Endothelial cell of umbilical vein (primary cell): ENCODE data around the gene TRIM24. TPM values are rescaled to one million over a fixed set of nuclear protein-coding genes. Genes with fewer than 3 reads are reported as not detected.

ENCODE experiments used
- BruUV-seq: library from RNA; stranded (reverse); fragments of 400-500 nt; replicated peaks from 2 replicates; lab custom pipeline; 2021; lab: Mats Ljungman, UMichigan
- CTCF ChIA-PET: fragments of 300-600, 350-600 bp; sonication (Branson Sonifier 250); formaldehyde crosslinking; loops from one replicate; lab custom pipeline; 2021; ENCODE audit warnings: antibody characterized with exemption, inconsistent platforms; lab: Charles Lee
- POLR2A ChIA-PET: fragments of 300-600, 350-600 bp; sonication (Branson Sonifier 250); formaldehyde crosslinking; loops from one replicate; lab custom pipeline; 2021; ENCODE audit warnings: antibody characterized with exemption, inconsistent platforms; lab: Charles Lee
- DNase-seq: peaks from one replicate; pipeline ENCODE4 v3.0.0-alpha.2; 2011; ENCODE audit warnings: low read depth, low spot score
- FAIRE-seq: peaks from 2 replicates; lab custom pipeline; 2011; peaks lifted over from hg19 to GRCh38; lab: Jason Lieb, UNC
- H2AFZ ChIP-seq: 2 replicates; pipeline ENCODE4 v1.6.0; 2012; ENCODE audit warnings: low read depth, low read length, control low read depth, inconsistent platforms
- H3K27ac ChIP-seq: 2 replicates; pipeline ENCODE4 v1.5.1; 2011; ENCODE audit warnings: low read depth, mild to moderate bottlenecking, control low read depth, low read length, moderate library complexity; ENCODE audit not compliant: insufficient read depth
- H3K27me3 ChIP-seq, 2 experiments: 2 replicates each; pipeline versions ENCODE4 v1.6.0 to v1.6.1; 2011; ENCODE audit warnings: low read length in 2 of 2, mixed read lengths in 1 of 2; ENCODE audit not compliant: control insufficient read depth in 2 of 2, insufficient read depth in 2 of 2
- H3K36me3 ChIP-seq, 2 experiments: 2 replicates in 1 of 2; 3 replicates in 1 of 2; pipeline ENCODE4 v1.5.1; 2011; ENCODE audit warnings: low read length in 2 of 2, mild to moderate bottlenecking in 1 of 2, moderate library complexity in 1 of 2; ENCODE audit not compliant: control insufficient read depth in 2 of 2, insufficient read depth in 2 of 2; ENCODE audit errors: extremely low read depth in 1 of 2
- H3K4me1 ChIP-seq: 3 replicates; pipeline ENCODE4 v1.5.1; 2011; ENCODE audit warnings: mild to moderate bottlenecking, low read length; ENCODE audit not compliant: control insufficient read depth, insufficient read depth; ENCODE audit errors: extremely low read depth
- H3K4me2 ChIP-seq: 2 replicates; pipeline ENCODE4 v1.6.1; 2011; ENCODE audit warnings: low read length, control low read depth, mixed read lengths; ENCODE audit not compliant: insufficient read depth
- H3K4me3 ChIP-seq, 3 experiments: fragments of 200-600 bp in 1 of 3; sonication (generic), shearing (Covaris generic) in 1 of 3; replicated peaks in 1 of 3; 2 replicates each; pipeline ENCODE4 v1.5.1; 2011 to 2016; ENCODE audit warnings: control low read depth in 3 of 3, low read length in 3 of 3, mild to moderate bottlenecking in 2 of 3, inconsistent platforms in 1 of 3, low read depth in 1 of 3, moderate library complexity in 1 of 3; ENCODE audit not compliant: insufficient read depth in 1 of 3
- H3K79me2 ChIP-seq: 2 replicates; pipeline ENCODE4 v1.6.0; 2012; ENCODE audit warnings: low read length, inconsistent platforms; ENCODE audit not compliant: control insufficient read depth, insufficient read depth
- H3K9ac ChIP-seq: replicated peaks from 2 replicates; pipeline ENCODE3; 2011; ENCODE audit warnings: low read length, control low read depth; ENCODE audit not compliant: insufficient read depth; ENCODE audit errors: extremely low read depth
- H3K9me1 ChIP-seq: replicated peaks from 3 replicates; pipeline ENCODE4 v1.6.0; 2011; ENCODE audit warnings: mild to moderate bottlenecking, low read length; ENCODE audit not compliant: control insufficient read depth, insufficient read depth; ENCODE audit errors: extremely low read depth
- H3K9me3 ChIP-seq: replicated peaks from 2 replicates; pipeline ENCODE4 v1.5.1; 2012; ENCODE audit warnings: low read length, inconsistent platforms; ENCODE audit not compliant: control insufficient read depth, insufficient read depth
- H4K20me1 ChIP-seq: replicated peaks from 2 replicates; pipeline ENCODE3; 2011; ENCODE audit warnings: mild to moderate bottlenecking, low read length; ENCODE audit not compliant: control insufficient read depth, insufficient read depth; ENCODE audit errors: extremely low read depth
- EZH2 ChIP-seq: IDR thresholded peaks from 2 replicates; pipeline ENCODE4 v1.6.1; 2012; ENCODE audit warnings: borderline replicate concordance, low read depth, mild to moderate bottlenecking, moderate library complexity, low read length, inconsistent platforms; ENCODE audit not compliant: severe bottlenecking
- FOS ChIP-seq: IDR thresholded peaks from 2 replicates; pipeline ENCODE4 v1.6.1; 2011; ENCODE audit warnings: mild to moderate bottlenecking, low read length, moderate library complexity, borderline replicate concordance; ENCODE audit not compliant: insufficient read depth
- GATA2 ChIP-seq: IDR thresholded peaks from 2 replicates; pipeline ENCODE4 v1.7.0; 2011; ENCODE audit warnings: low read depth, mild to moderate bottlenecking, moderate library complexity, mixed read lengths, low read length; ENCODE audit not compliant: insufficient read length, insufficient read depth
- JUN ChIP-seq: IDR thresholded peaks from 2 replicates; pipeline ENCODE4 v1.6.1; 2011; ENCODE audit warnings: borderline replicate concordance, low read depth; ENCODE audit not compliant: insufficient read length, insufficient read depth
- MYC ChIP-seq: IDR thresholded peaks from one replicate; pipeline ENCODE4 v1.6.1; 2011; ENCODE audit warnings: mild to moderate bottlenecking, low read depth, low read length
- POLR2A ChIP-seq: IDR thresholded peaks from 2 replicates; pipeline ENCODE4 v1.6.1; 2012; ENCODE audit warnings: low read depth, mild to moderate bottlenecking, control low read depth, low read length
- POLR2AphosphoS5 ChIP-seq: IDR thresholded peaks from 2 replicates; pipeline ENCODE4 v1.6.1; 2012; ENCODE audit warnings: low read depth, mild to moderate bottlenecking, control low read depth, low read length, moderate library complexity; ENCODE audit not compliant: insufficient read depth
- dilution Hi-C: fragments of 300-500 bp; cut with MboI; formaldehyde crosslinking; loops from one replicate; pipeline ENCODE4 v1.15.0; 2019; ENCODE audit warnings: low sequenced_read_pairs; ENCODE audit not compliant: extremely low pct_ligation_motif_present
- intact Hi-C: fragments of 100-400 bp; cut with micrococcal nuclease; formaldehyde crosslinking; loops from one replicate; pipeline ENCODE4 v1.10.0; 2022
- polyA plus RNA-seq, 4 experiments: library from polyadenylated mRNA; depleted of rRNA in 3 of 4; stranded (reverse) in 3 of 4; unstranded in 1 of 4; fragments of >200 nt; gene quantifications; 2 replicates each; pipeline versions ENCODE4 v1.2.1 to v1.2.3, GENCODE V29; 2011 to 2012; ENCODE audit warnings: missing spikeins in 1 of 4
- total RNA-seq: library from RNA; stranded (reverse); gene quantifications from 2 replicates; pipeline ENCODE4 v1.2.3, GENCODE V29; 2021
- TF ChIP-seq, protein P1 (sequence below), 2 donors: IDR thresholded peaks; 1 replicate in 1 of 2; 2 replicates in 1 of 2; pipeline ENCODE4 v1.5.1; 2011; ENCODE audit warnings: low read length in 2 of 2, mild to moderate bottlenecking in 2 of 2, moderate library complexity in 2 of 2, control low read depth in 1 of 2, inconsistent platforms in 1 of 2, low read depth in 1 of 2; ENCODE audit not compliant: insufficient read depth in 1 of 2; ENCODE audit errors: extremely low read depth in 1 of 2
- TF ChIP-seq, protein P2 (sequence below): IDR thresholded peaks from 2 replicates; pipeline ENCODE4 v1.6.1; 2011; ENCODE audit not compliant: insufficient read depth, insufficient read length

Gene TRIM24
- total and polyA plus RNA-seq, 2 donors (not counting 3 experiments of a cell fraction or from before 2014, with no cell fraction given) = 9.1 to 26.1 TPM

GRCh38 chr7:138626846-138627245, 166.8 kb downstream of the TRIM24 start:
- no TSS peak for BruUV-seq
- H3K27me3 ChIP-seq = no peaks in the 10 kb centered on the region
- H3K4me2 ChIP-seq = no peak overlapping the region
- no peak overlapping the region for H3K9ac ChIP-seq
- H3K4me3 ChIP-seq = no peak overlapping the region
- intact Hi-C loops (no loop called here), dilution Hi-C loops (no loop called here)
- no peaks in the 10 kb centered on the region for H3K36me3 ChIP-seq
- H3K27ac ChIP-seq = no peak overlapping the region
- H4K20me1 ChIP-seq = no peaks in the 10 kb centered on the region
- FAIRE-seq (no peak), DNase-seq (no peak)
- no peak overlapping the region for H2AFZ ChIP-seq
- no peak for TF ChIP-seq FOS
- CTCF ChIA-PET = no interaction called here
- H3K9me1 ChIP-seq = no peaks in the 10 kb centered on the region
- H3K79me2 ChIP-seq = no peaks in the 10 kb centered on the region
- POLR2A ChIA-PET = no interaction called here
- H3K9me3 ChIP-seq = no peaks in the 10 kb centered on the region
- H3K4me1 ChIP-seq = no peaks in the 10 kb centered on the region

- Histone ChIP-seq H2AFZ (no peak overlapping the region), H3K27me3 (no peaks in the 10 kb centered on the region), H4K20me1 (no peaks in the 10 kb centered on the region), H3K9ac (no peak overlapping the region), H3K9me3 (no peaks in the 10 kb centered on the region), H3K27ac (no peak overlapping the region), H3K79me2 (no peaks in the 10 kb centered on the region), H3K4me1 (no peaks in the 10 kb centered on the region), H3K36me3 (no peaks in the 10 kb centered on the region), H3K4me3 (no peak overlapping the region), H3K9me1 (no peaks in the 10 kb centered on the region), H3K4me2 (no peak overlapping the region)
- DNase-seq = no peak
- no TSS peak for BruUV-seq
- no peak for FAIRE-seq
- TF ChIP-seq MYC (no peak), POLR2AphosphoS5 (no peak), GATA2 (no peak), FOS (no peak), EZH2 (no peak), JUN (no peak), POLR2A (no peak)
- TF ChIP-seq, protein P1, sequence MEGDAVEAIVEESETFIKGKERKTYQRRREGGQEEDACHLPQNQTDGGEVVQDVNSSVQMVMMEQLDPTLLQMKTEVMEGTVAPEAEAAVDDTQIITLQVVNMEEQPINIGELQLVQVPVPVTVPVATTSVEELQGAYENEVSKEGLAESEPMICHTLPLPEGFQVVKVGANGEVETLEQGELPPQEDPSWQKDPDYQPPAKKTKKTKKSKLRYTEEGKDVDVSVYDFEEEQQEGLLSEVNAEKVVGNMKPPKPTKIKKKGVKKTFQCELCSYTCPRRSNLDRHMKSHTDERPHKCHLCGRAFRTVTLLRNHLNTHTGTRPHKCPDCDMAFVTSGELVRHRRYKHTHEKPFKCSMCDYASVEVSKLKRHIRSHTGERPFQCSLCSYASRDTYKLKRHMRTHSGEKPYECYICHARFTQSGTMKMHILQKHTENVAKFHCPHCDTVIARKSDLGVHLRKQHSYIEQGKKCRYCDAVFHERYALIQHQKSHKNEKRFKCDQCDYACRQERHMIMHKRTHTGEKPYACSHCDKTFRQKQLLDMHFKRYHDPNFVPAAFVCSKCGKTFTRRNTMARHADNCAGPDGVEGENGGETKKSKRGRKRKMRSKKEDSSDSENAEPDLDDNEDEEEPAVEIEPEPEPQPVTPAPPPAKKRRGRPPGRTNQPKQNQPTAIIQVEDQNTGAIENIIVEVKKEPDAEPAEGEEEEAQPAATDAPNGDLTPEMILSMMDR (IDR thresholded peaks at IDR 0.05; ENCODE audit: extremely low read depth in 1 of 2, insufficient read depth in 1 of 2, low read depth in 1 of 2, low read length in 2 of 2) = no peak
- TF ChIP-seq, protein P2, sequence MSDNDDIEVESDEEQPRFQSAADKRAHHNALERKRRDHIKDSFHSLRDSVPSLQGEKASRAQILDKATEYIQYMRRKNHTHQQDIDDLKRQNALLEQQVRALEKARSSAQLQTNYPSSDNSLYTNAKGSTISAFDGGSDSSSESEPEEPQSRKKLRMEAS = no peak
- intact Hi-C loops = no loop called here
- POLR2A ChIA-PET = no interaction called here
- dilution Hi-C loops = no loop called here
- CTCF ChIA-PET = no interaction called here
Observed at GRCh38 chr7:138627361-138627760, 167.3 kb downstream of the TRIM24 start.
